SK-N-SH treated with all-trans-retinoic acid at 6 μM for 48 hours (cell line): ENCODE data around the gene OXSR1.

Source experiments
- ATAC-seq: fragments of 200-7000 bp; cut with Tn5 transposase; 3 replicates; pipeline ENCODE4 v1.9.1; 2020; ENCODE audit warnings: mild to moderate bottlenecking, moderate library complexity
- ARNTL ChIP-seq: fragments of 450-650 bp; formaldehyde crosslinking; IDR thresholded peaks from 2 replicates; pipeline ENCODE4 v1.5.0; 2020; ENCODE audit warnings: low read depth, mild to moderate bottlenecking, moderate library complexity, borderline replicate concordance
- BACH2 ChIP-seq: fragments of 250-450 bp; sonication (Bioruptor Pico); IDR thresholded peaks from 2 replicates; pipeline ENCODE4 v1.9.0; 2021; ENCODE audit warnings: mild to moderate bottlenecking, borderline replicate concordance
- CSDC2 ChIP-seq: fragments of 250-450 bp; sonication (Bioruptor Pico); IDR thresholded peaks from 2 replicates; pipeline ENCODE4 v1.5.0; 2020; ENCODE audit warnings: mild to moderate bottlenecking, moderate library complexity
- ESRRG ChIP-seq: fragments of 250-450 bp; sonication (Bioruptor Pico); IDR thresholded peaks from 2 replicates; pipeline ENCODE4 v1.6.1; 2021; ENCODE audit warnings: mild to moderate bottlenecking
- GLIS3 ChIP-seq: fragments of 250-450 bp; sonication (Bioruptor Pico); IDR thresholded peaks from 2 replicates; pipeline ENCODE4 v1.5.0; 2020; ENCODE audit warnings: mild to moderate bottlenecking, moderate library complexity
- ISL1 ChIP-seq: fragments of 250-450 bp; sonication (Bioruptor Pico); IDR thresholded peaks from 2 replicates; pipeline ENCODE4 v2.1.2; 2022; ENCODE audit warnings: mild to moderate bottlenecking, moderate library complexity
- OSR1 ChIP-seq: fragments of 250-450 bp; sonication (Bioruptor Pico); IDR thresholded peaks from 2 replicates; pipeline ENCODE4 v1.8.0; 2022; ENCODE audit warnings: moderate library complexity, mild to moderate bottlenecking, inconsistent platforms
- PPARA ChIP-seq: fragments of 250-450 bp; sonication (Bioruptor Pico); IDR thresholded peaks from 2 replicates; pipeline ENCODE4 v1.5.0; 2020; ENCODE audit warnings: mild to moderate bottlenecking, borderline replicate concordance
- RARB ChIP-seq: fragments of 250-450 bp; sonication (Bioruptor Pico); IDR thresholded peaks from 2 replicates; pipeline ENCODE4 v1.8.0; 2021; ENCODE audit warnings: mild to moderate bottlenecking, moderate library complexity
- SNAI2 ChIP-seq: fragments of 250-450 bp; sonication (Bioruptor Pico); IDR thresholded peaks from 2 replicates; pipeline ENCODE4 v1.5.0; 2020; ENCODE audit warnings: mild to moderate bottlenecking, moderate library complexity
- TCF4 ChIP-seq: fragments of 250-450 bp; sonication (Bioruptor Pico); IDR thresholded peaks from 2 replicates; pipeline ENCODE4 v1.8.0; 2021; ENCODE audit warnings: mild to moderate bottlenecking, moderate library complexity, borderline replicate concordance
- TOX ChIP-seq: fragments of 250-450 bp; sonication (Bioruptor Pico); IDR thresholded peaks from 2 replicates; pipeline ENCODE4 v1.8.0; 2021; ENCODE audit warnings: mild to moderate bottlenecking, moderate library complexity, borderline replicate concordance
- ZC3H10 ChIP-seq: fragments of 250-450 bp; sonication (Bioruptor Pico); IDR thresholded peaks from 2 replicates; pipeline ENCODE4 v1.5.1; 2021; ENCODE audit warnings: mild to moderate bottlenecking, moderate library complexity
- ZFP3 ChIP-seq: fragments of 250-450 bp; sonication (Bioruptor Pico); IDR thresholded peaks from 2 replicates; pipeline ENCODE4 v1.5.0; 2020; ENCODE audit warnings: mild to moderate bottlenecking, moderate library complexity
- ZFP30 ChIP-seq: fragments of 450-650 bp; formaldehyde crosslinking; IDR thresholded peaks from 2 replicates; pipeline ENCODE4 v1.5.0; 2022; ENCODE audit warnings: mild to moderate bottlenecking, moderate library complexity
- ZNF565 ChIP-seq: fragments of 450-650 bp; formaldehyde crosslinking; conservative IDR thresholded peaks from 2 replicates; pipeline ENCODE4 v1.5.0; 2020; ENCODE audit warnings: low read depth, mild to moderate bottlenecking, moderate library complexity
- ZNF70 ChIP-seq: fragments of 450-650 bp; formaldehyde crosslinking; IDR thresholded peaks from 2 replicates; pipeline ENCODE4 v1.5.0; 2020; ENCODE audit warnings: mild to moderate bottlenecking, moderate library complexity
- ZNF8 ChIP-seq: fragments of 450-650 bp; formaldehyde crosslinking; IDR thresholded peaks from 2 replicates; pipeline ENCODE4 v1.5.0; 2020; ENCODE audit warnings: mild to moderate bottlenecking, moderate library complexity
- TF ChIP-seq, protein P1 (sequence below): fragments of 250-450 bp; sonication (Bioruptor Pico); IDR thresholded peaks from 2 replicates; pipeline ENCODE4 v1.5.1; 2021; ENCODE audit warnings: mild to moderate bottlenecking, moderate library complexity
- TF ChIP-seq, protein P2 (sequence below): fragments of 250-450 bp; sonication (Bioruptor Pico); IDR thresholded peaks from 2 replicates; pipeline ENCODE4 v1.5.1; 2020; ENCODE audit warnings: low read depth, mild to moderate bottlenecking, moderate library complexity
- TF ChIP-seq, protein P3 (sequence below): fragments of 250-450 bp; sonication (Bioruptor Pico); IDR thresholded peaks from 2 replicates; pipeline ENCODE4 v1.8.0; 2021; ENCODE audit warnings: low read depth, mild to moderate bottlenecking, moderate library complexity, borderline replicate concordance
- TF ChIP-seq, protein P4 (sequence below): fragments of 250-450 bp; sonication (Bioruptor Pico); IDR thresholded peaks from 2 replicates; pipeline ENCODE4 v1.5.0; 2020; ENCODE audit warnings: mild to moderate bottlenecking, moderate library complexity
- TF ChIP-seq, protein P5 (sequence below): fragments of 250-450 bp; sonication (Bioruptor Pico); IDR thresholded peaks from 2 replicates; pipeline ENCODE4 v1.8.0; 2020; ENCODE audit warnings: mild to moderate bottlenecking, moderate library complexity, borderline replicate concordance

The OXSR1 gene

DNA sequence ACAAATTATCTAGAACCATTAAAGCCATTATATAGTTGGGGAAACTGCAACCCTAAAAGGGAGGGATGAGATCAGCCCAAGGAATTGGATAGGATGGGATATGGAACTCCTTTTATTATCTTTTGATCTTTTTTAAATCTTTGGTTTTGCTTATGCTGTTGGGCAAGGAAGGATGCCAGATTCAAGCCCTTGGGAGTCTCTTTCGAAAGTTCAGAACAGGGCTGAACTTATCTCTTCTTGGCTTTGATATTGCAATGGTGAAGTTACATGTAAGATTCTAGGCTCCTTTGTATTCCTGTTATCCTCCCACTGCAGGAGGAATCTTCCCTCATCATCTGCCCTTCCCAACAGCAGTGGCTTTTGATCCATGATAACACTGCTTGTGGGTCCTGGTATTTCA is 90.3 kb downstream of the OXSR1 start:
- TF ChIP-seq, protein P1, sequence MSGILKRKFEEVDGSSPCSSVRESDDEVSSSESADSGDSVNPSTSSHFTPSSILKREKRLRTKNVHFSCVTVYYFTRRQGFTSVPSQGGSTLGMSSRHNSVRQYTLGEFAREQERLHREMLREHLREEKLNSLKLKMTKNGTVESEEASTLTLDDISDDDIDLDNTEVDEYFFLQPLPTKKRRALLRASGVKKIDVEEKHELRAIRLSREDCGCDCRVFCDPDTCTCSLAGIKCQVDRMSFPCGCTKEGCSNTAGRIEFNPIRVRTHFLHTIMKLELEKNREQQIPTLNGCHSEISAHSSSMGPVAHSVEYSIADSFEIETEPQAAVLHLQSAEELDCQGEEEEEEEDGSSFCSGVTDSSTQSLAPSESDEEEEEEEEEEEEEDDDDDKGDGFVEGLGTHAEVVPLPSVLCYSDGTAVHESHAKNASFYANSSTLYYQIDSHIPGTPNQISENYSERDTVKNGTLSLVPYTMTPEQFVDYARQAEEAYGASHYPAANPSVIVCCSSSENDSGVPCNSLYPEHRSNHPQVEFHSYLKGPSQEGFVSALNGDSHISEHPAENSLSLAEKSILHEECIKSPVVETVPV (CRISPR knock-in tag), result no peak
- TF ChIP-seq ZFP30 (CRISPR knock-in tag) (no peak), CSDC2 (no peak), OSR1 (CRISPR knock-in tag) (no peak), ZNF8 (CRISPR knock-in tag) (no peak), ESRRG (CRISPR knock-in tag) (no peak), TOX (no peak), ZNF565 (CRISPR knock-in tag) (no peak), BACH2 (CRISPR knock-in tag) (no peak), RARB (CRISPR knock-in tag) (no peak), ARNTL (CRISPR knock-in tag) (no peak), SNAI2 (CRISPR knock-in tag) (no peak)
- TF ChIP-seq, protein P2, sequence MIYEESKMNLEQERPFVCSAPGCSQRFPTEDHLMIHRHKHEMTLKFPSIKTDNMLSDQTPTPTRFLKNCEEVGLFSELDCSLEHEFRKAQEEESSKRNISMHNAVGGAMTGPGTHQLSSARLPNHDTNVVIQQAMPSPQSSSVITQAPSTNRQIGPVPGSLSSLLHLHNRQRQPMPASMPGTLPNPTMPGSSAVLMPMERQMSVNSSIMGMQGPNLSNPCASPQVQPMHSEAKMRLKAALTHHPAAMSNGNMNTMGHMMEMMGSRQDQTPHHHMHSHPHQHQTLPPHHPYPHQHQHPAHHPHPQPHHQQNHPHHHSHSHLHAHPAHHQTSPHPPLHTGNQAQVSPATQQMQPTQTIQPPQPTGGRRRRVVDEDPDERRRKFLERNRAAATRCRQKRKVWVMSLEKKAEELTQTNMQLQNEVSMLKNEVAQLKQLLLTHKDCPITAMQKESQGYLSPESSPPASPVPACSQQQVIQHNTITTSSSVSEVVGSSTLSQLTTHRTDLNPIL, result no peak
- TF ChIP-seq, protein P3, sequence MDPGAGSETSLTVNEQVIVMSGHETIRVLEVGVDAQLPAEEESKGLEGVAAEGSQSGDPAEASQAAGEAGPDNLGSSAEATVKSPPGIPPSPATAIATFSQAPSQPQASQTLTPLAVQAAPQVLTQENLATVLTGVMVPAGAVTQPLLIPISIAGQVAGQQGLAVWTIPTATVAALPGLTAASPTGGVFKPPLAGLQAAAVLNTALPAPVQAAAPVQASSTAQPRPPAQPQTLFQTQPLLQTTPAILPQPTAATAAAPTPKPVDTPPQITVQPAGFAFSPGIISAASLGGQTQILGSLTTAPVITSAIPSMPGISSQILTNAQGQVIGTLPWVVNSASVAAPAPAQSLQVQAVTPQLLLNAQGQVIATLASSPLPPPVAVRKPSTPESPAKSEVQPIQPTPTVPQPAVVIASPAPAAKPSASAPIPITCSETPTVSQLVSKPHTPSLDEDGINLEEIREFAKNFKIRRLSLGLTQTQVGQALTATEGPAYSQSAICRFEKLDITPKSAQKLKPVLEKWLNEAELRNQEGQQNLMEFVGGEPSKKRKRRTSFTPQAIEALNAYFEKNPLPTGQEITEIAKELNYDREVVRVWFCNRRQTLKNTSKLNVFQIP (CRISPR knock-in tag), result no peak
- TF ChIP-seq, protein P4, sequence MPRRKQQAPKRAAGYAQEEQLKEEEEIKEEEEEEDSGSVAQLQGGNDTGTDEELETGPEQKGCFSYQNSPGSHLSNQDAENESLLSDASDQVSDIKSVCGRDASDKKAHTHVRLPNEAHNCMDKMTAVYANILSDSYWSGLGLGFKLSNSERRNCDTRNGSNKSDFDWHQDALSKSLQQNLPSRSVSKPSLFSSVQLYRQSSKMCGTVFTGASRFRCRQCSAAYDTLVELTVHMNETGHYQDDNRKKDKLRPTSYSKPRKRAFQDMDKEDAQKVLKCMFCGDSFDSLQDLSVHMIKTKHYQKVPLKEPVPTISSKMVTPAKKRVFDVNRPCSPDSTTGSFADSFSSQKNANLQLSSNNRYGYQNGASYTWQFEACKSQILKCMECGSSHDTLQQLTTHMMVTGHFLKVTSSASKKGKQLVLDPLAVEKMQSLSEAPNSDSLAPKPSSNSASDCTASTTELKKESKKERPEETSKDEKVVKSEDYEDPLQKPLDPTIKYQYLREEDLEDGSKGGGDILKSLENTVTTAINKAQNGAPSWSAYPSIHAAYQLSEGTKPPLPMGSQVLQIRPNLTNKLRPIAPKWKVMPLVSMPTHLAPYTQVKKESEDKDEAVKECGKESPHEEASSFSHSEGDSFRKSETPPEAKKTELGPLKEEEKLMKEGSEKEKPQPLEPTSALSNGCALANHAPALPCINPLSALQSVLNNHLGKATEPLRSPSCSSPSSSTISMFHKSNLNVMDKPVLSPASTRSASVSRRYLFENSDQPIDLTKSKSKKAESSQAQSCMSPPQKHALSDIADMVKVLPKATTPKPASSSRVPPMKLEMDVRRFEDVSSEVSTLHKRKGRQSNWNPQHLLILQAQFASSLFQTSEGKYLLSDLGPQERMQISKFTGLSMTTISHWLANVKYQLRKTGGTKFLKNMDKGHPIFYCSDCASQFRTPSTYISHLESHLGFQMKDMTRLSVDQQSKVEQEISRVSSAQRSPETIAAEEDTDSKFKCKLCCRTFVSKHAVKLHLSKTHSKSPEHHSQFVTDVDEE (CRISPR knock-in tag), result no peak
- TF ChIP-seq, protein P5, sequence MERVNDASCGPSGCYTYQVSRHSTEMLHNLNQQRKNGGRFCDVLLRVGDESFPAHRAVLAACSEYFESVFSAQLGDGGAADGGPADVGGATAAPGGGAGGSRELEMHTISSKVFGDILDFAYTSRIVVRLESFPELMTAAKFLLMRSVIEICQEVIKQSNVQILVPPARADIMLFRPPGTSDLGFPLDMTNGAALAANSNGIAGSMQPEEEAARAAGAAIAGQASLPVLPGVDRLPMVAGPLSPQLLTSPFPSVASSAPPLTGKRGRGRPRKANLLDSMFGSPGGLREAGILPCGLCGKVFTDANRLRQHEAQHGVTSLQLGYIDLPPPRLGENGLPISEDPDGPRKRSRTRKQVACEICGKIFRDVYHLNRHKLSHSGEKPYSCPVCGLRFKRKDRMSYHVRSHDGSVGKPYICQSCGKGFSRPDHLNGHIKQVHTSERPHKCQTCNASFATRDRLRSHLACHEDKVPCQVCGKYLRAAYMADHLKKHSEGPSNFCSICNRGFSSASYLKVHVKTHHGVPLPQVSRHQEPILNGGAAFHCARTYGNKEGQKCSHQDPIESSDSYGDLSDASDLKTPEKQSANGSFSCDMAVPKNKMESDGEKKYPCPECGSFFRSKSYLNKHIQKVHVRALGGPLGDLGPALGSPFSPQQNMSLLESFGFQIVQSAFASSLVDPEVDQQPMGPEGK (CRISPR knock-in tag), result no peak
- ATAC-seq, result no peak

DNA sequence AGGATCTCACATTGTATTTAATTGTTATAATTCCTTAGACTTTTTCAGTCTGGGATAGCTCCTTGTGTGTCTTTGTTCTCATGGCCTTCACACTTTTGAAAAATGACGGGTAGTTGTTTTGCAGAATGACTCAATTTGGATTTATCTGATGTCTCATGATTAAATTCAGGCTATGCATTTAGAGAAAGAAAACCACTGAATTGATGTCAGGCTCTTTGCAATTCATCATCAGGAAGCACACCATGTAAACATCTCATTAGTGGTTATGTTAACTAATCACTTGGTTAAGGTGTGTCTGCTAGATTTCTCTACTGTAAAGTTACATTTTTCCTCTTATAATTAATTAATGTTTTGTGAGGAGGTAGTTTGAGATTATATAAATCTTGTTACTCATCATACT is 92.2 kb downstream of the OXSR1 start:
- ATAC-seq, result no peak
- TF ChIP-seq, protein P4 (CRISPR knock-in tag), result no peak
- no peak for TF ChIP-seq ISL1
- no peak for TF ChIP-seq SNAI2 (CRISPR knock-in tag)
- TF ChIP-seq, protein P2, result no peak
- TF ChIP-seq OSR1 (CRISPR knock-in tag), result no peak
- no peak for TF ChIP-seq ZC3H10
- no peak for TF ChIP-seq ZFP3
- TF ChIP-seq GLIS3, result no peak
- TF ChIP-seq ZNF565 (CRISPR knock-in tag), result no peak
- TF ChIP-seq CSDC2, result no peak
- TF ChIP-seq, protein P1 (CRISPR knock-in tag), result no peak
- no peak for TF ChIP-seq PPARA (CRISPR knock-in tag)
- TF ChIP-seq, protein P3 (CRISPR knock-in tag), result no peak
- no peak for TF ChIP-seq BACH2 (CRISPR knock-in tag)
- no peak for TF ChIP-seq ZNF70 (CRISPR knock-in tag)
- TF ChIP-seq ZFP30 (CRISPR knock-in tag), result no peak
- TF ChIP-seq TCF4 (CRISPR knock-in tag), result no peak
